Parathyroid adenoma (tissue), 2 donors: ENCODE measurements around the gene GID8.
A peak's percentile ranks its signal among the peaks of the same experiment; 100 is the strongest.

Experiments used
- H2AFZ ChIP-seq: fragments of 300-600 bp; sonication (generic); one replicate; pipeline ENCODE4 v1.7.0; 2017; ENCODE audit warnings: antibody characterized with exemption, mild to moderate bottlenecking
- H3K27ac ChIP-seq: fragments of 300-600 bp; sonication (generic); one replicate; pipeline ENCODE4 v1.7.0; 2017
- H3K27me3 ChIP-seq: fragments of 300-600 bp; sonication (generic); one replicate; pipeline ENCODE4 v1.7.0; 2017; ENCODE audit warnings: low read length; ENCODE audit not compliant: control insufficient read depth, insufficient read depth
- H3K36me3 ChIP-seq: fragments of 300-600 bp; sonication (generic); one replicate; pipeline ENCODE4 v1.7.0; 2017; ENCODE audit warnings: low read length; ENCODE audit not compliant: control insufficient read depth, insufficient read depth
- H3K4me1 ChIP-seq: fragments of 300-600 bp; sonication (generic); one replicate; pipeline ENCODE4 v1.7.0; 2017; ENCODE audit warnings: control low read depth
- H3K4me2 ChIP-seq: fragments of 300-600 bp; sonication (generic); one replicate; pipeline ENCODE4 v1.7.0; 2017; ENCODE audit warnings: low read length
- H3K4me3 ChIP-seq: fragments of 300-600 bp; sonication (generic); one replicate; pipeline ENCODE4 v1.7.0; 2017; ENCODE audit warnings: low read depth, low read length
- H3K79me2 ChIP-seq: fragments of 300-600 bp; sonication (generic); one replicate; pipeline ENCODE4 v1.7.0; 2017; ENCODE audit warnings: control low read depth
- H3K9ac ChIP-seq: fragments of 300-600 bp; sonication (generic); one replicate; pipeline ENCODE4 v1.7.0; 2017; ENCODE audit warnings: mild to moderate bottlenecking
- H3K9me3 ChIP-seq: fragments of 300-600 bp; sonication (generic); one replicate; pipeline ENCODE4 v1.7.0; 2017; ENCODE audit warnings: low read length; ENCODE audit not compliant: control insufficient read depth
- CTCF ChIP-seq: fragments of 300-600 bp; sonication (generic); IDR thresholded peaks from one replicate; pipeline ENCODE4 v1.7.0; 2017; ENCODE audit warnings: antibody characterized with exemption, mild to moderate bottlenecking
- donor health status: primary hyperparathyroidism.

GID8 gene

GRCh38 chr20:62927128-62927705 lies 10.7 kb upstream of the GID8 start:
- Histone ChIP-seq H3K4me1 (peaks cover 31% of the 10 kb centered on the region), H3K9ac (no peak overlapping the region), H3K4me2 (peak overlapping the region; percentile 64), H2AFZ (no peak overlapping the region), H3K36me3 (no peaks in the 10 kb centered on the region), H3K4me3 (peak overlapping the region; percentile 89), H3K27me3 (no peaks in the 10 kb centered on the region), H3K27ac (peak overlapping the region; percentile 93), H3K79me2 (peaks cover 76% of the 10 kb centered on the region), H3K9me3 (no peaks in the 10 kb centered on the region)
- TF ChIP-seq CTCF: no peak

- Histone ChIP-seq H3K27me3 (no peaks in the 10 kb centered on the region), H3K4me2 (peak overlapping the region; percentile 91), H3K79me2 (peaks cover 72% of the 10 kb centered on the region), H3K36me3 (no peaks in the 10 kb centered on the region), H2AFZ (peak overlapping the region; percentile 79), H3K9me3 (no peaks in the 10 kb centered on the region), H3K4me1 (peaks cover 31% of the 10 kb centered on the region), H3K4me3 (peak overlapping the region; percentile 67), H3K9ac (no peak overlapping the region), H3K27ac (peak overlapping the region; percentile 82)
- no peak for TF ChIP-seq CTCF
Observed at GRCh38 chr20:62928246-62928939, 9.6 kb upstream of the GID8 start.

- H3K36me3 ChIP-seq: no peaks in the 10 kb centered on the region
- peak overlapping the region; percentile 79 for H2AFZ ChIP-seq
- peak overlapping the region; percentile 91 for H3K4me2 ChIP-seq
- H3K27me3 ChIP-seq: no peaks in the 10 kb centered on the region
- H3K9ac ChIP-seq: peak overlapping the region; percentile 40
- H3K79me2 ChIP-seq: peaks cover 72% of the 10 kb centered on the region
- no peaks in the 10 kb centered on the region for H3K9me3 ChIP-seq
- peak overlapping the region; percentile 67 for H3K4me3 ChIP-seq
- H3K4me1 ChIP-seq: peaks cover 29% of the 10 kb centered on the region
- no peak for TF ChIP-seq CTCF
- H3K27ac ChIP-seq: peak overlapping the region; percentile 82
Observed at GRCh38 chr20:62929051-62929538, 8.9 kb upstream of the GID8 start.

GRCh38 chr20:62931464-62931863 lies 6.5 kb upstream of the GID8 start:
- Histone ChIP-seq H3K9me3 (no peaks in the 10 kb centered on the region), H3K36me3 (no peaks in the 10 kb centered on the region), H2AFZ (no peak overlapping the region), H3K4me3 (no peak overlapping the region), H3K27me3 (no peaks in the 10 kb centered on the region), H3K9ac (no peak overlapping the region), H3K4me1 (peaks cover 34% of the 10 kb centered on the region), H3K79me2 (peaks cover 83% of the 10 kb centered on the region), H3K4me2 (no peak overlapping the region), H3K27ac (no peak overlapping the region)
- TF ChIP-seq CTCF: no peak
